Measurements from ENCODE around the gene SHFL.

The SHFL gene

DNA sequence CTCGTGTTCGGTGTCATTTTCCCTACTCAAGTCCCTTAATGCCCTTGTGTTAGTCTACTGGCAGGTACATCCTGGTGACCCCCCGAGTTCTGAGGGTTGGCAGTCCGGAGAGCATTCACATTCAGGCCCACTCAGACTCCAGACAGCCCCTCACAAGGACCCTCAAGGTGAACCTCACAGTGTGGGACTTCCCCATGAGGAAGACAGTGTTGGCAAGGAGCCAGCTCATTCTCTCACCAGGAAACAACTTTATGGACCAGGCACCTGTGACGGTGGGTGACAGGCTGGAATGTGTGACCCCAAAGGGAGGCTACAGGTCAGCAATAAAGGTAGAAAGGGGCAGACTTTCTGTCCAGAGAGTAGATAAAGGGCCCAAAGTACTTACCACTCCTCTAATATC, 48.3 kb upstream of the SHFL start:
- no peak for ATAC-seq
- TF ChIP-seq, protein P1, sequence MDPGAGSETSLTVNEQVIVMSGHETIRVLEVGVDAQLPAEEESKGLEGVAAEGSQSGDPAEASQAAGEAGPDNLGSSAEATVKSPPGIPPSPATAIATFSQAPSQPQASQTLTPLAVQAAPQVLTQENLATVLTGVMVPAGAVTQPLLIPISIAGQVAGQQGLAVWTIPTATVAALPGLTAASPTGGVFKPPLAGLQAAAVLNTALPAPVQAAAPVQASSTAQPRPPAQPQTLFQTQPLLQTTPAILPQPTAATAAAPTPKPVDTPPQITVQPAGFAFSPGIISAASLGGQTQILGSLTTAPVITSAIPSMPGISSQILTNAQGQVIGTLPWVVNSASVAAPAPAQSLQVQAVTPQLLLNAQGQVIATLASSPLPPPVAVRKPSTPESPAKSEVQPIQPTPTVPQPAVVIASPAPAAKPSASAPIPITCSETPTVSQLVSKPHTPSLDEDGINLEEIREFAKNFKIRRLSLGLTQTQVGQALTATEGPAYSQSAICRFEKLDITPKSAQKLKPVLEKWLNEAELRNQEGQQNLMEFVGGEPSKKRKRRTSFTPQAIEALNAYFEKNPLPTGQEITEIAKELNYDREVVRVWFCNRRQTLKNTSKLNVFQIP (CRISPR knock-in tag; IDR thresholded peaks at IDR 0.05; ENCODE audit: borderline replicate concordance, low read depth): no peak
- TF ChIP-seq SNAI2 (CRISPR knock-in tag; IDR thresholded peaks at IDR 0.05) (no peak), ISL1 (CRISPR knock-in tag; IDR thresholded peaks at IDR 0.05) (no peak), ESRRG (CRISPR knock-in tag; IDR thresholded peaks at IDR 0.05) (no peak), ZNF565 (CRISPR knock-in tag; conservative IDR thresholded peaks at IDR 0.05; ENCODE audit: low read depth) (no peak), TOX (CRISPR knock-in tag; IDR thresholded peaks at IDR 0.05; ENCODE audit: borderline replicate concordance) (no peak), ARNTL (CRISPR knock-in tag; IDR thresholded peaks at IDR 0.05; ENCODE audit: borderline replicate concordance, low read depth) (no peak), ZFP30 (CRISPR knock-in tag; IDR thresholded peaks at IDR 0.05) (no peak), PPARA (CRISPR knock-in tag; IDR thresholded peaks at IDR 0.05; ENCODE audit: borderline replicate concordance) (no peak), ZFP3 (CRISPR knock-in tag; IDR thresholded peaks at IDR 0.05) (no peak), ZC3H10 (CRISPR knock-in tag; IDR thresholded peaks at IDR 0.05) (no peak)
- TF ChIP-seq, protein P2, sequence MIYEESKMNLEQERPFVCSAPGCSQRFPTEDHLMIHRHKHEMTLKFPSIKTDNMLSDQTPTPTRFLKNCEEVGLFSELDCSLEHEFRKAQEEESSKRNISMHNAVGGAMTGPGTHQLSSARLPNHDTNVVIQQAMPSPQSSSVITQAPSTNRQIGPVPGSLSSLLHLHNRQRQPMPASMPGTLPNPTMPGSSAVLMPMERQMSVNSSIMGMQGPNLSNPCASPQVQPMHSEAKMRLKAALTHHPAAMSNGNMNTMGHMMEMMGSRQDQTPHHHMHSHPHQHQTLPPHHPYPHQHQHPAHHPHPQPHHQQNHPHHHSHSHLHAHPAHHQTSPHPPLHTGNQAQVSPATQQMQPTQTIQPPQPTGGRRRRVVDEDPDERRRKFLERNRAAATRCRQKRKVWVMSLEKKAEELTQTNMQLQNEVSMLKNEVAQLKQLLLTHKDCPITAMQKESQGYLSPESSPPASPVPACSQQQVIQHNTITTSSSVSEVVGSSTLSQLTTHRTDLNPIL (CRISPR knock-in tag; IDR thresholded peaks at IDR 0.05; ENCODE audit: low read depth): no peak
- TF ChIP-seq, protein P3, sequence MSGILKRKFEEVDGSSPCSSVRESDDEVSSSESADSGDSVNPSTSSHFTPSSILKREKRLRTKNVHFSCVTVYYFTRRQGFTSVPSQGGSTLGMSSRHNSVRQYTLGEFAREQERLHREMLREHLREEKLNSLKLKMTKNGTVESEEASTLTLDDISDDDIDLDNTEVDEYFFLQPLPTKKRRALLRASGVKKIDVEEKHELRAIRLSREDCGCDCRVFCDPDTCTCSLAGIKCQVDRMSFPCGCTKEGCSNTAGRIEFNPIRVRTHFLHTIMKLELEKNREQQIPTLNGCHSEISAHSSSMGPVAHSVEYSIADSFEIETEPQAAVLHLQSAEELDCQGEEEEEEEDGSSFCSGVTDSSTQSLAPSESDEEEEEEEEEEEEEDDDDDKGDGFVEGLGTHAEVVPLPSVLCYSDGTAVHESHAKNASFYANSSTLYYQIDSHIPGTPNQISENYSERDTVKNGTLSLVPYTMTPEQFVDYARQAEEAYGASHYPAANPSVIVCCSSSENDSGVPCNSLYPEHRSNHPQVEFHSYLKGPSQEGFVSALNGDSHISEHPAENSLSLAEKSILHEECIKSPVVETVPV (CRISPR knock-in tag; IDR thresholded peaks at IDR 0.05): no peak
- TF ChIP-seq, protein P4, sequence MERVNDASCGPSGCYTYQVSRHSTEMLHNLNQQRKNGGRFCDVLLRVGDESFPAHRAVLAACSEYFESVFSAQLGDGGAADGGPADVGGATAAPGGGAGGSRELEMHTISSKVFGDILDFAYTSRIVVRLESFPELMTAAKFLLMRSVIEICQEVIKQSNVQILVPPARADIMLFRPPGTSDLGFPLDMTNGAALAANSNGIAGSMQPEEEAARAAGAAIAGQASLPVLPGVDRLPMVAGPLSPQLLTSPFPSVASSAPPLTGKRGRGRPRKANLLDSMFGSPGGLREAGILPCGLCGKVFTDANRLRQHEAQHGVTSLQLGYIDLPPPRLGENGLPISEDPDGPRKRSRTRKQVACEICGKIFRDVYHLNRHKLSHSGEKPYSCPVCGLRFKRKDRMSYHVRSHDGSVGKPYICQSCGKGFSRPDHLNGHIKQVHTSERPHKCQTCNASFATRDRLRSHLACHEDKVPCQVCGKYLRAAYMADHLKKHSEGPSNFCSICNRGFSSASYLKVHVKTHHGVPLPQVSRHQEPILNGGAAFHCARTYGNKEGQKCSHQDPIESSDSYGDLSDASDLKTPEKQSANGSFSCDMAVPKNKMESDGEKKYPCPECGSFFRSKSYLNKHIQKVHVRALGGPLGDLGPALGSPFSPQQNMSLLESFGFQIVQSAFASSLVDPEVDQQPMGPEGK (CRISPR knock-in tag; IDR thresholded peaks at IDR 0.05; ENCODE audit: borderline replicate concordance): no peak
- TF ChIP-seq, protein P5, sequence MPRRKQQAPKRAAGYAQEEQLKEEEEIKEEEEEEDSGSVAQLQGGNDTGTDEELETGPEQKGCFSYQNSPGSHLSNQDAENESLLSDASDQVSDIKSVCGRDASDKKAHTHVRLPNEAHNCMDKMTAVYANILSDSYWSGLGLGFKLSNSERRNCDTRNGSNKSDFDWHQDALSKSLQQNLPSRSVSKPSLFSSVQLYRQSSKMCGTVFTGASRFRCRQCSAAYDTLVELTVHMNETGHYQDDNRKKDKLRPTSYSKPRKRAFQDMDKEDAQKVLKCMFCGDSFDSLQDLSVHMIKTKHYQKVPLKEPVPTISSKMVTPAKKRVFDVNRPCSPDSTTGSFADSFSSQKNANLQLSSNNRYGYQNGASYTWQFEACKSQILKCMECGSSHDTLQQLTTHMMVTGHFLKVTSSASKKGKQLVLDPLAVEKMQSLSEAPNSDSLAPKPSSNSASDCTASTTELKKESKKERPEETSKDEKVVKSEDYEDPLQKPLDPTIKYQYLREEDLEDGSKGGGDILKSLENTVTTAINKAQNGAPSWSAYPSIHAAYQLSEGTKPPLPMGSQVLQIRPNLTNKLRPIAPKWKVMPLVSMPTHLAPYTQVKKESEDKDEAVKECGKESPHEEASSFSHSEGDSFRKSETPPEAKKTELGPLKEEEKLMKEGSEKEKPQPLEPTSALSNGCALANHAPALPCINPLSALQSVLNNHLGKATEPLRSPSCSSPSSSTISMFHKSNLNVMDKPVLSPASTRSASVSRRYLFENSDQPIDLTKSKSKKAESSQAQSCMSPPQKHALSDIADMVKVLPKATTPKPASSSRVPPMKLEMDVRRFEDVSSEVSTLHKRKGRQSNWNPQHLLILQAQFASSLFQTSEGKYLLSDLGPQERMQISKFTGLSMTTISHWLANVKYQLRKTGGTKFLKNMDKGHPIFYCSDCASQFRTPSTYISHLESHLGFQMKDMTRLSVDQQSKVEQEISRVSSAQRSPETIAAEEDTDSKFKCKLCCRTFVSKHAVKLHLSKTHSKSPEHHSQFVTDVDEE (CRISPR knock-in tag; IDR thresholded peaks at IDR 0.05): no peak

DNA sequence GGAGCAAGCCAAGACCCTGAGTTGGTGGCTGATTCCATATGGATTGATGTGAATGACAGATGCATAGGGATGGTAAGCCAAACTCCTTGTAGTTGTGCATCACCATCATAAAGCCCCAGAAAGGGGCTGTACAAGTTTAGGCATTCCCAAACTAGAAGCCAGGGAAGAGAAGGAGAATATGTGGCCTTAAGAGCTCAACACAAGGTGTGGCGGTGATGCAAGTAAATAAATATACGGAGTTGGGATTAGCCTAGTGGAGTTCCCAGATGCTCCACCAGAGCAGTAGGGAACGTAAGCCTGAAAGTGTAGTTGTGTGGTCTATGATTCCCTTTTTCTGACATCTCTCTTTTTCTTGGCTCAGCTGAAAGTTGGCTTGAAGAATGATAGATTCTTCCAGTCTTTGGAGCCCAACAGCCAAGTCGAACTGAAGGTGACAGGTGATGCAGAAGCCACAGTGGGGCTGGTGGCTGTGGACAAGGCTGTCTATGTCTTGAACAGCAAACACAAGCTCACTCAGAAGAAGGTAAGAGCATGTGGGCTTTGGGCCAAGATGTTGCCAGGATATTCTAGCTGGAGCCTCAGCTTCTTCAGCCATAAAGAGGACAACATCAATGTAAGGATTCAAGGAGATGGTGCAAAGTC, 42.7 kb upstream of the SHFL start:
- TF ChIP-seq ZC3H10 (CRISPR knock-in tag; IDR thresholded peaks at IDR 0.05): no peak
- no peak for TF ChIP-seq ESRRG (CRISPR knock-in tag; IDR thresholded peaks at IDR 0.05)
- TF ChIP-seq, protein P5 (CRISPR knock-in tag; IDR thresholded peaks at IDR 0.05): no peak
- no peak for TF ChIP-seq ZFP3 (CRISPR knock-in tag; IDR thresholded peaks at IDR 0.05)
- TF ChIP-seq, protein P3 (CRISPR knock-in tag; IDR thresholded peaks at IDR 0.05): no peak
- TF ChIP-seq CSDC2 (CRISPR knock-in tag; IDR thresholded peaks at IDR 0.05): no peak
- TF ChIP-seq ZFP30 (CRISPR knock-in tag; IDR thresholded peaks at IDR 0.05): no peak
- no peak for TF ChIP-seq GLIS3 (CRISPR knock-in tag; IDR thresholded peaks at IDR 0.05)
- TF ChIP-seq ARNTL (CRISPR knock-in tag; IDR thresholded peaks at IDR 0.05; ENCODE audit: borderline replicate concordance, low read depth): no peak
- no peak for TF ChIP-seq SNAI2 (CRISPR knock-in tag; IDR thresholded peaks at IDR 0.05)
- no peak for ATAC-seq
